ENCODE results near the gene DDC. TPM values are rescaled to one million over a fixed set of nuclear protein-coding genes. Genes with fewer than 3 reads are reported as not detected.
"Not testable (repeated sequence)": the region's sequence is repeated elsewhere in the genome, so short reads cannot be mapped to it uniquely, and the experiment has no call there.

The DDC gene
- polyA plus RNA-seq, 1 donor from 2014 or later = not detected

DNA sequence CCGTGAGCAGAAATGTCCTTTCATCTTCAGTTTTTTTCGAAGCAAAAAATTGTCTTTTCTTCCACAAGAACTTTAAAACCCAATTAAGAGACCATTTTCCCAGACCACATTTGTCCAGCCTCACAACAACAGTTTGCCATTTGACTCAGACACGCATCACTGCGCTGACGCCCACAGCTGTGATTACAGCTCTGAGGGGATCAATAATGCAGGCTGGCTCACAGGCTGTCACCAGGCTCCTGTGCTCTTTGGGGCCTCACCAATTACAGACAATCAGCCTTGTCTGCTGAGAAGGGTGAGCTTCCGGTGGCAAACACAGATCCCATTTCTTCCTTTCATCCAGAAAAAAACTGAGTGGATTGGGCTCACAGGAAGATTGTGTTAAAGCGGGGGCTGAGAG lies 33.3 kb downstream of the DDC start:
- Mint-ChIP-seq H3K9me3 (peaks cover 0 to 3% (median 0%) of the 10 kb centered on the region in 3 donors), H3K4me1 (no peaks in the 10 kb centered on the region), H3K27me3 (peaks cover 7% of the 10 kb centered on the region), H3K27ac (no peak overlapping the region), H3K36me3 (peaks cover 1% of the 10 kb centered on the region), H3K4me3 (no peak overlapping the region)

DNA sequence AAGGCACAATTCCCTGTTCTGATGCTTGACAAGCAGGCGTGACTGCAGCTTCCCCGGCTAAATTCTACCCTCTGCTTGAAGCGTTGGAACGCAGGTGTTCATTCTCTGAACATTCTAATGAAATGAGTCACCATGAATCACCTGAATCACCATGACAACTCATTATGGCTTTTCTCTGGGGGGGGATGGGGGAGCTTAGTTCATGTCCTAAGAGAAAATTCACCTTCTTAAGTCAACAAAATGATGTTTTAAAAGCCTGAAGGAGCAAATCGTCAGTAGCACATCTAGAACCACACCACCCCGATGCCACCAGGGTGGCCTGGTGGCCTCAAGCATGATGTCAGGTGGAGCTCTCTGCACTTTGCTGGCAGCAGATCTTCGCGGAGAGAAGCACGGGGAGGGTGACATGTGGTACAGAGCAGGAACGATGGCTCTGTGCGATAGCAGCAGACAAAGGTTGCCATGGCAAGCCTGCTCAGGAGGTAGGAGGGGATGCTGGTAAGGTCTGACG lies 33.7 kb downstream of the DDC start:
- peaks cover 7% of the 10 kb centered on the region for H3K27me3 Mint-ChIP-seq
- no peak overlapping the region for H3K27ac Mint-ChIP-seq

DNA sequence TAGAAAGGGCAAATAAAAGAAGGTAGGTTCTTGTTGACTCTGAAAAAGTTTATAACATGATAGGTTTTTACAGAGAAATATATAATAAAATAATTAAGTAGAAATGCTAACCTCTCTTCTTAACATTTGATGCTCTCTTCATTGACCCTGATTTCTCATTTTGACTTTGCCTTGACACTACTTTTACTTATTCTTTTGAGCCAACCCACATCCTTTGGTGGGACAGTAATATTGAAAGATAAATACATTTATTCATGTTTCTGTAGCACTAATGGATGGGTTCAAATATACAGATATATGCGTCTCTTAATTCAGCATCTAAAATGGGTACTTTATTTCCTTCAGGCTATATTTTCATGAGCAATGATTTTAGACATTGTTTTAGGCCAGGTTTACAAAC lies 34.4 kb downstream of the DDC start:
- peaks cover 0 to 3% (median 0%) of the 10 kb centered on the region in 3 donors for H3K9me3 Mint-ChIP-seq
- no peak overlapping the region for H3K27ac Mint-ChIP-seq
- no peak overlapping the region for H3K4me3 Mint-ChIP-seq
- peaks cover 1% of the 10 kb centered on the region for H3K36me3 Mint-ChIP-seq
- peaks cover 7% of the 10 kb centered on the region for H3K27me3 Mint-ChIP-seq
- no peaks in the 10 kb centered on the region for H3K4me1 Mint-ChIP-seq

More for the DNA sequence above, 33.7 kb downstream of the DDC start:
- Mint-ChIP-seq H3K9me3 (peaks cover 0 to 3% (median 0%) of the 10 kb centered on the region in 3 donors), H3K4me1 (no peaks in the 10 kb centered on the region), H3K36me3 (peaks cover 1% of the 10 kb centered on the region), H3K4me3 (no peak overlapping the region)

DNA sequence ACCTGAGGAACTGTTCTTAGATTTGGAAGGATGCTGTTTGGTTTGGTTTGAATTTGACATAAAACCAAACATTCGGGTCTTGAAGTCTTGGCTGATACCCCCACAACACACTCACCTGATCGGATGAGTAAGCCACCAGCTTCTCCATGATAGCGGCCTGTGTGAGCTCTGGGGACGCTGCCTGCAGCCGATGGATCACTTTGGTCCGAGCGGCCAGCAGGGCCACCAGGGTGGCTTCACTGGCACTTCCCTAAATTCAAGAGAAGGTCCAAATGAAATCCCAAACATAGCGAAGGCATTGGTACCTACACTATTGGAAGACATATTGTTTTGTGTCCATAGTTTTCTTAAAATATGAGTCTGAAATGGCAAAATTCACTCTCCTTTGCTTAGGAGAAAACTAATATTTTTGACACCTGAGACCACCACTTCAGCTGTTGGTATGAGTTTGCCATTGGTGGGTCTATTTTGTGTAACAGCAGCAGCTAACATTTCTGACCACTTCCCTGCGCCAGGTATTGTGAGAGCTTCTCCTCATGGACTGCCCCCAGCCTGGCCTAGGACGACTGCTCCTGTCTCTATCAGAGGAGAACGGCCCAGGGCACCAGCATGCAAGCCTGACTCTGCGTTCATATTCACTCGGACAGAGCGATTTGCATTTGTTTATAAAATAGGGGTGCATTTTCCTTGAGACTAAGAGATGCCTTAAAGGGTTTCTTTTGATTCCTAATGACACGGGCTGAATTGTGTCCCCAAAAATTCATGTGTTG lies 35.9 kb downstream of the DDC start:
- Mint-ChIP-seq H3K4me1 (no peaks in the 10 kb centered on the region), H3K27ac (no peak overlapping the region), H3K4me3 (no peak overlapping the region), H3K27me3 (peaks cover 7% of the 10 kb centered on the region), H3K36me3 (peaks cover 1% of the 10 kb centered on the region), H3K9me3 (peaks cover 0 to 3% (median 0%) of the 10 kb centered on the region in 3 donors)

DNA sequence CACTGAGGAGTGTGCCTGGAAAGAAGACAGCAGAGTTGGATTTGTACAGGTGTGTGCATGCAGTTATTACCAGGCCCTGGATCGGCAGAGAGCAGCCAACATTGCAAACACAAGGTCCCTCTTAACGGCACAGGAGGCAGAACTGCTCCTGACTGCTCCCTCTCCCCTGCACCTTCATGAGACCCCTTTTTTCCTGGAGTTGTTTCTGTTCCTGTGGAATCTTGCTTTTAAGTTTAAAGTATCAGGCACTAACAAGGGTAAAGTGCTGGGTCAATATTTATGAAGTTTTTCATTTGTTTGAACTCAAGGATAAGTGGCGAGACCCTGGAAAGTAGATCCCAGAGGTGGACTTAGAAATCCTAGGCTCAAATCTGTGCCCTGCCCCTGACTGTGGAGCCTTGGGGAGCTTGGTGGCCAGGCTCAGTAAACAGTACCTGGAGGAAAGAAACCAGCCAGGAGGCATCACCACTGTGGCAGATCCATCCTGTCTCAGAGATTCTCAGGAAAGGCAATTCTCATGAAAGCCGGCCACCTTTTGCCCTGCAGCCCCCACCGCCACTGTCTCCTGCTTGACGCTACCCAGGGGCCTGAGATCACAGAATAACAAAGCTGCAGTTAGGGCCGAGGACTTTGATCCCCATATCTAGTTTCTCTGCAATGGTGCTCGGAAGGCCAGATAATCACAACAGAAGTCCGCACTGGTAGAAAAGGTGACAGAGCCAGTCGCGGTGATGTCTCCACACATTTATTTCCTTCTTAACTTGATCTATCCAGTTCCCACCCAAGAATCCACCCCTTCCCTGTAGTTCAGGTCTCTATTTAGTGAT lies 36.7 kb downstream of the DDC start:
- Mint-ChIP-seq H3K27me3 (peaks cover 9% of the 10 kb centered on the region), H3K27ac (no peak overlapping the region), H3K9me3 (peaks cover 0 to 3% (median 0%) of the 10 kb centered on the region in 3 donors), H3K4me3 (no peak overlapping the region), H3K36me3 (peaks cover 1% of the 10 kb centered on the region), H3K4me1 (no peaks in the 10 kb centered on the region)

DNA sequence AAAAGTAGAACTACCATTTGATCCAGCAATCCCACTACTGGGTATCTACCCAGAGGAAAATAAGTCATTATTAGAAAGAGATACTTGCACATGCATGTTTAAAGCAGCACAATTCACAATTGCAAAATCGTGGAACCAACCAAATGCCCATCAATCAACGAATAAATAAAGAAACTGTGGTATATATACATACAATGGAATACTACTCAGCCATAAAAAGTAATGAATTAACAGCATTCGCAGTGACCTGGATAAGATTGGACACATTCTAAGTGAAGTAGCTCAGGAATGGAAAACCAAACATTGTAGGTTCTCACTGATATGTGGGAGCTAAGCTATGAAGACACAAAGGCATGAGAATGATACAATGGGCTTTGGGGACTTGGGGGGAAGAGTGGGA lies 45.9 kb downstream of the DDC start:
- H3K4me3 Mint-ChIP-seq, H3K36me3 Mint-ChIP-seq, H3K4me1 Mint-ChIP-seq, H3K27ac Mint-ChIP-seq: not testable (repeated sequence)
- Mint-ChIP-seq H3K9me3 (peaks cover 13 to 21% (median 17%) of the 10 kb centered on the region in 3 donors), H3K27me3 (peaks cover 11% of the 10 kb centered on the region)

DNA sequence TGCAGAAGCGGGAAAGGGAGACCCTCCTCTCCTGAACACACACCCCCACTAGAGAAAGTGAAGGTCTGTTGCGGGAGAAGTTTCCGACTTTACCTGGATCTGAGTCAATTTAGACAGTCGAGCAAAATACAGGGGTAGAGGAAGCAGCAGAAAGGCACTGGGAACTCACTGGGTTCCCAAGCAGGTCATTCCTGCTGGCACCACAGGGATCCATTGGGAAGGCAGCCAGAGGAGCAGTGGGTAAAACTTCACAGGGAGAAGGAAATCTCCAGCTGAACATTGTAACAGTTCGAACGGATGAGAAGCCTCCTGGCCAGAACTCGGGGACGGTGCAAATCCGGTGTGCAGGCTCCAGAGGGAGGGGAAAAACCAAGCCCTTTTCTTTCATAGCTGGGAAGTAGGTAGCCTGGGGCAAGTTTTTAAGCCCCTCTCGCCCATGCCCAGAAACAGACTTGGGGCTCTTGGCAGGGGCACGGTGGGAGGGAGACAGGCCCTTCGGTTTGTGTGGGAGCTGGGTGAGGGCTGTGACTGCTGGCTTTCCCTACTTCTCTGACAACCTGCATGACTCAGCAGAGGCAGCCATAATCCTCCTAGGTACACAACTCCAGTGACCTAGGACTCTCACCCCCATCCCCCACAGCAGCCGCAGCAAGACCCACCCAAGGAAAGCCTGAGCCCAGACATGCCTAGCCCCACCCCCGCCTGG lies 51.9 kb downstream of the DDC start:
- Mint-ChIP-seq H3K4me1 (no peaks in the 10 kb centered on the region), H3K4me3 (no peak overlapping the region), H3K36me3 (no peaks in the 10 kb centered on the region), H3K27ac (no peak overlapping the region), H3K27me3 (peaks cover 26% of the 10 kb centered on the region), H3K9me3 (peaks cover 9 to 12% (median 12%) of the 10 kb centered on the region in 3 donors)

DNA sequence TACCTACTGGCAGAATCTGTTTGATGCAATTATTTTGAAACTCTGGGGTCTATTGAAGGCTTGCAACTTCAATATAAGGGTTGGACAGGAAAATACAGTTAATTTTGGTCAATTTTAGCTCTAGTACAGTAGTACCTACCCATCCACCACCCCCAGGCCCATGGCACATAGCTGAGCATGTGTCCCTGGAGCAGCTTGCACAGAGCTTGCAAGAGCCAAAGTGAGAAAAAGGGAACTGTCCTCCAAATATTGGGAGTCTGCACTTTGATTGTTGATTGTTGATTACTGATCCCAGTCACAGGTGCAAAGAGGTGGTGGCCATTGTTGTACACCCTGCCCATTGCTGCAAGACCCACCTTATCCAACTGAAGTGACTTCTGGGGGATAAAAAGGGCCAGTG lies 52.8 kb downstream of the DDC start:
- H3K36me3 Mint-ChIP-seq = no peaks in the 10 kb centered on the region
- H3K4me1 Mint-ChIP-seq = no peaks in the 10 kb centered on the region
- no peak overlapping the region for H3K27ac Mint-ChIP-seq
- H3K9me3 Mint-ChIP-seq = peaks cover 7 to 10% (median 9%) of the 10 kb centered on the region in 3 donors
- H3K27me3 Mint-ChIP-seq = peaks cover 24% of the 10 kb centered on the region
- H3K4me3 Mint-ChIP-seq = no peak overlapping the region

DNA sequence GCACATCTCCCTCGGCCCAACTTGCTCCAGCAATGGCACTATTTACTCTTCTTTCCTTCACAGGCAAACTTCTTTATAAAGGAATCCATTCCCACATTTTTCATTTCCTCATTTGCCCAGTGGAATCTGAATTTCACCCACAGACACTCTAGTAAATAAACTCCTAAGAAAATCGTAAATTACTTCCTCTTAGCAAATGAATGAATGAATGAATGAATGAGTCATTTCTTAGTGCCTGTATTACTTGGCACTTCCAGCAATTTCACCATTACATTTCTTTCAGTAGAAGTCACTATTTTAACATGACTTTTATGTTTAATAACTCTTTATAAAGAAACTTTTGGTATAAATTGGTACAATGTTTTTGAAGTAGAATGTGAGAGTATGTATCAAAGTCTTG lies 55.7 kb downstream of the DDC start:
- Mint-ChIP-seq H3K27ac (no peak overlapping the region), H3K9me3 (peaks cover 0 to 2% (median 1%) of the 10 kb centered on the region in 3 donors), H3K27me3 (peaks cover 18% of the 10 kb centered on the region), H3K36me3 (no peaks in the 10 kb centered on the region), H3K4me1 (no peaks in the 10 kb centered on the region), H3K4me3 (no peak overlapping the region)

DNA sequence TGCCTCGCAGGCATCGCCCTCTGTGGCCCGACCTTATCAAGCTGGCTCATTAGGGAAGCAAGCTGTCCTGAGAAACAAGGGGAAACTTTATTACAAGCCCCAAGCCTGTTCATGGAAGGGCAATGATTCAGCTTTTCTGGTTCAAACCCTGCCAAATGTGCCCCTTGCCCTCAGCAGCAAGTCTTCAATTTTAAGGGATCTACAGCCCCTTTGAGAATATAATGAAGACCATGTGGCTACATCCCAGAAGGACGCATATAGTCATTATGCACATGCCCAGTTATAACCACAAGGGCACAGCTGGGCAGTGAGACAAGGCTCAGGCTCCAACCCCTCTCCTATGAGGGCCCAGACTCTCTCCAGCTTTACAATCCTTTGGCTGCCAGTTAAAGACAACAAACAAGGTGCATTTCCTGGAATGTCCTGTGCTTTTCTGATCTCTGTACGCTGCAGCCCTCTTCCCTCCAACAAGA lies 56.7 kb downstream of the DDC start:
- H3K4me3 Mint-ChIP-seq = no peak overlapping the region
- no peaks in the 10 kb centered on the region for H3K36me3 Mint-ChIP-seq
- H3K27me3 Mint-ChIP-seq = peaks cover 15% of the 10 kb centered on the region
- peaks cover 0 to 1% (median 0%) of the 10 kb centered on the region in 3 donors for H3K9me3 Mint-ChIP-seq
- H3K27ac Mint-ChIP-seq = no peak overlapping the region
- H3K4me1 Mint-ChIP-seq = no peaks in the 10 kb centered on the region

DNA sequence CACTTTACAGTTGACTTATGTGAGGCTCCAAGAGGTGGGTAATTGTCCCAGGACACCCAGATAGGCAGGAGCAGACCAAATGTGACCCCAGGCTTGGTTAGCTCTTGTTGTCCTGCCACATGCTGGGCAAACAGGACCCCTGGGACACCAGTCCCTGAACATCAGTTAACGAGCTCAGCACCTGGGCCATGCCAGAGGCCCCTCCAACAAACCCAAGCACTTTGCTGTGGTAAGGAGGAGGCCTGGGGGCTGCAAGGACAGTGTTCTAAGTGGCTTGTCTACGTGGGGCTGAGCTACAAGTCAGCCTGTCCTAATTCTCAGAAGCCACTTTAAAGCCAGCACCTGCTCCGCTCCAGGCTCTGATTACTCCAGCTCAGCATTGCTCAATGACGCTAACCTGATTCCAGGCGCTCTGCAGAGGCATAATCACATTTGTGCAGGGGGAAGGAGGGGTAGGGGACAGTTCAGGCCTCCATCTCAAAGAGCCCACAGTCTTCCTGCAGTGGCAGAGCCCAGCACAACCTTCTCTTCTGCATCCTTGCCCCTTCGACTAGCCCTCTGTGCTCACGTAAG lies 57.2 kb downstream of the DDC start:
- Mint-ChIP-seq H3K27me3 (peaks cover 15% of the 10 kb centered on the region), H3K27ac (no peak overlapping the region)

DNA sequence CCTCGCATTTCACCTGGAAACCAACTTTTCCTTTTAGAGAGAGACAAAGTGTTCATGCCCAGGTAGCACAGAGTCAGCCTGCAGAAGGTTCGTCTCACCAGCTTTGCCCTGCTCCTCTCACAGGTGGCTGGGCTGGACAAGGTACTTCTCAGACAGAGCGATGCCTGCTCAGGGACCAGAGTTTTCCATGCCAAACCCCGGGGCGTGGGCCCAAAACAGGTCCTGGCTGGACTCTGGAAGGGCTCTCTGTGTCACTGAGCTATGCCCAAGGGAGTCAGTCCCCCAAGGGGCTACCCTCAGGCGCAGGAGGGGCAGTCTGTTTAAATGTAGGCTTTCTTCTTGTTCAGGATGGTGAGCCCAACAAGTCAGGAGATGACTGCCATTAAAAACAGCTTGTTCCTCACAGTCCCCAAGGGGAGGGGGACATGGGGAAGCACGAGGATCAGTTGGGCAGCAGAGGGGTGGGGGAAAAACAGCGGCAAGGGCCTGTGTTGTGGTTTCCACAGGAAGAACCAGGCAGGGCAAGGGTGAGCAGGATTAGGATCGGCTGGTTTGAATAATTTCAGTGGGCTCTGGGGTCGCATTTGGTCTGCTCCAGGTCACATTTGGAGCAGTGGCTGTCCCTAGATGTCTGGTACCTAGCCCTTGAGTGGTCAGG lies 59.5 kb downstream of the DDC start:
- Mint-ChIP-seq H3K4me1 (no peaks in the 10 kb centered on the region), H3K4me3 (no peak overlapping the region), H3K27me3 (peaks cover 11% of the 10 kb centered on the region), H3K27ac (no peak overlapping the region), H3K9me3 (no peaks in the 10 kb centered on the region), H3K36me3 (no peaks in the 10 kb centered on the region)

More for the DNA sequence above, 57.2 kb downstream of the DDC start:
- Mint-ChIP-seq H3K4me3 (no peak overlapping the region), H3K9me3 (peaks cover 0 to 1% (median 0%) of the 10 kb centered on the region in 3 donors), H3K4me1 (no peaks in the 10 kb centered on the region), H3K36me3 (no peaks in the 10 kb centered on the region)

DNA sequence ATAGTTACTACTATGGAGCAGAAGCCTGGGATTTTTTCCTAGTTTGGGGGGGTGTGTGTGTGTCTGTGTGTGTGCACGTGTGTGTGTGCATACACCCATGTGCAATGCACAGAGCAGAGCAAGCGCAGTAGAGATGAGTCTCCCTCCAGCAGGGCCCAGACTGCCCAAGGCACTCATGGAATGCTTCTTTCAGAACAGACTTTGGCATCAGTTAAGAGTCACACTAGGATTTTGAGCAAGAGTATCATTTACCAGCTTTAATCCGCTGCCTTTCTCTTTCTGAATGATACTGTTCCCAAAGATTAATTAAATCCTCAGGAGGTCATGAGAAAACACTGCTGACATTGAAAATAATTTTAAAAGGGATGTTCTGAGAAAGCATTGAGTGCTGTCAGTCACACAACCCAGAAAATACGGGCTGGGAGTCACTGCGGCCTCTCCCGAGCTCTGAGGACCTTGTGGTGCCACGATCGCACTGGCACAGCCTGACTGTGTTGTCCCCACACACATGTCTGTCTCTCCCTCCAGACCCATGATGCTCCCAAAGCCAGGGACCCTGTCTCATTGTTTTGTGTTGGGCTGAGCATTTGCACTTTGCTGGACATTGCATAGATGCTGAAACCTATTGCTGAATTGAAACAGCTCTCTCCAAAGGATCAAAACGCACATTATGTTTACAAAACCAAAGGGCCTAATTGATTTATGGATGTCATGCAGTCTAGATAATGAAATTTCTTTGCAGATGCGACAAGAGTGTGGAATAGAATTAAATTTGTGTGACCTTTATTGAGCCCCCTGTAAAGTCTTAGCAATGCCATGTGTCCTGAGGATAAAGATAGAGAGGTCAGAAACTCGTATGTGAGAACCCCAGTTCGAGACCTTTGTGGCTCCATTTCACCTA lies 60.3 kb downstream of the DDC start:
- H3K27ac Mint-ChIP-seq = no peak overlapping the region
- H3K27me3 Mint-ChIP-seq = peaks cover 11% of the 10 kb centered on the region
- H3K4me3 Mint-ChIP-seq = no peak overlapping the region
- H3K4me1 Mint-ChIP-seq = no peaks in the 10 kb centered on the region
- H3K9me3 Mint-ChIP-seq = no peaks in the 10 kb centered on the region
- H3K36me3 Mint-ChIP-seq = no peaks in the 10 kb centered on the region

Measured in IgD-negative memory B cell (primary cell).